SJCRH30 (cell line): ENCODE results near the gene GABRR2. TPM values are rescaled to one million over a fixed set of nuclear protein-coding genes. Genes with fewer than 3 reads are reported as not detected.

ENCODE experiments used
- DNase-seq, 2 experiments: peaks; one replicate each; pipeline ENCODE4 v3.0.0-alpha.2; 2015 to 2020
- H3K27ac ChIP-seq: fragments of 250-450 bp; sonication (Bioruptor Pico); 2 replicates; pipeline ENCODE4 v1.5.1; 2020; ENCODE audit warnings: mild to moderate bottlenecking, moderate library complexity
- H3K27me3 ChIP-seq: fragments of 250-450 bp; sonication (Bioruptor Pico); 2 replicates; pipeline ENCODE4 v1.5.1; 2020; ENCODE audit warnings: mild to moderate bottlenecking, moderate library complexity
- H3K36me3 ChIP-seq: fragments of 250-450 bp; sonication (Bioruptor Pico); 2 replicates; pipeline ENCODE4 v1.5.1; 2020; ENCODE audit warnings: mild to moderate bottlenecking, moderate library complexity
- H3K4me1 ChIP-seq: fragments of 250-450 bp; sonication (Bioruptor Pico); 2 replicates; pipeline ENCODE4 v1.5.1; 2020; ENCODE audit warnings: mild to moderate bottlenecking, moderate library complexity
- H3K4me3 ChIP-seq: fragments of 250-450 bp; sonication (Bioruptor Pico); 2 replicates; pipeline ENCODE4 v1.5.1; 2020; ENCODE audit warnings: mild to moderate bottlenecking, moderate library complexity
- H3K9me3 ChIP-seq: fragments of 250-450 bp; sonication (Bioruptor Pico); replicated peaks from 2 replicates; pipeline ENCODE4 v1.5.1; 2020; ENCODE audit warnings: mild to moderate bottlenecking, moderate library complexity
- total RNA-seq: library from RNA; depleted of rRNA; stranded (reverse); fragments of >200 nt; shearing (Covaris generic); gene quantifications from 2 replicates; pipeline ENCODE4 v1.2.3, GENCODE V29; 2014

GABRR2 gene
- total RNA-seq, 1 experiment from 2014 or later: 0.32 TPM

- Histone ChIP-seq H3K27ac (no peak overlapping the region), H3K27me3 (no peaks in the 10 kb centered on the region), H3K4me3 (no peak overlapping the region), H3K4me1 (peaks cover 12% of the 10 kb centered on the region), H3K9me3 (no peaks in the 10 kb centered on the region), H3K36me3 (no peaks in the 10 kb centered on the region)
- DNase-seq: no peak
Observed at GRCh38 chr6:89289710-89290109, 25.4 kb downstream of the GABRR2 start.

GRCh38 chr6:89287351-89288028 lies 27.6 kb downstream of the GABRR2 start:
- Histone ChIP-seq H3K4me1 (peaks cover 12% of the 10 kb centered on the region), H3K27ac (no peak overlapping the region), H3K9me3 (no peaks in the 10 kb centered on the region), H3K36me3 (no peaks in the 10 kb centered on the region), H3K27me3 (no peaks in the 10 kb centered on the region), H3K4me3 (no peak overlapping the region)
- DNase-seq: no peak

- Histone ChIP-seq H3K4me3 (no peak overlapping the region), H3K36me3 (no peaks in the 10 kb centered on the region), H3K4me1 (peaks cover 12% of the 10 kb centered on the region), H3K9me3 (no peaks in the 10 kb centered on the region), H3K27me3 (no peaks in the 10 kb centered on the region), H3K27ac (no peak overlapping the region)
- no peak for DNase-seq
Observed at GRCh38 chr6:89286516-89286915, 28.6 kb downstream of the GABRR2 start.

- no peaks in the 10 kb centered on the region for H3K9me3 ChIP-seq
- no peaks in the 10 kb centered on the region for H3K27me3 ChIP-seq
- H3K27ac ChIP-seq: no peak overlapping the region
- H3K4me1 ChIP-seq: peaks cover under 1% of the 10 kb centered on the region; the same call in 1 of the 2 replicates
- no peak for DNase-seq
- no peaks in the 10 kb centered on the region for H3K36me3 ChIP-seq
- no peak overlapping the region for H3K4me3 ChIP-seq
Observed at GRCh38 chr6:89284963-89285735, 29.9 kb downstream of the GABRR2 start.

GRCh38 chr6:89284081-89284480 lies 31.0 kb downstream of the GABRR2 start:
- Histone ChIP-seq H3K36me3 (no peaks in the 10 kb centered on the region), H3K9me3 (no peaks in the 10 kb centered on the region), H3K4me1 (no peaks in the 10 kb centered on the region), H3K4me3 (no peak overlapping the region), H3K27me3 (no peaks in the 10 kb centered on the region), H3K27ac (no peak overlapping the region)
- DNase-seq: no peak

- H3K27me3 ChIP-seq: no peaks in the 10 kb centered on the region
- no peaks in the 10 kb centered on the region for H3K4me1 ChIP-seq
- H3K36me3 ChIP-seq: no peaks in the 10 kb centered on the region
- no peak overlapping the region for H3K4me3 ChIP-seq
- H3K27ac ChIP-seq: no peak overlapping the region
- no peaks in the 10 kb centered on the region for H3K9me3 ChIP-seq
- DNase-seq: no peak
Observed at GRCh38 chr6:89282749-89283148, 32.4 kb downstream of the GABRR2 start.

GRCh38 chr6:89281779-89282246 lies 33.3 kb downstream of the GABRR2 start:
- Histone ChIP-seq H3K27me3 (no peaks in the 10 kb centered on the region), H3K9me3 (no peaks in the 10 kb centered on the region), H3K27ac (no peak overlapping the region), H3K4me1 (no peaks in the 10 kb centered on the region), H3K36me3 (no peaks in the 10 kb centered on the region), H3K4me3 (no peak overlapping the region)
- peak; percentile 38 to 63 for DNase-seq

GRCh38 chr6:89278956-89279355 lies 36.1 kb downstream of the GABRR2 start:
- no peak overlapping the region for H3K27ac ChIP-seq
- DNase-seq: no peak
- H3K4me3 ChIP-seq: no peak overlapping the region
- H3K36me3 ChIP-seq: no peaks in the 10 kb centered on the region
- H3K4me1 ChIP-seq: no peaks in the 10 kb centered on the region
- no peaks in the 10 kb centered on the region for H3K27me3 ChIP-seq
- H3K9me3 ChIP-seq: no peaks in the 10 kb centered on the region

- Histone ChIP-seq H3K27ac (no peak overlapping the region), H3K9me3 (no peaks in the 10 kb centered on the region), H3K4me3 (no peak overlapping the region), H3K36me3 (no peaks in the 10 kb centered on the region), H3K4me1 (no peaks in the 10 kb centered on the region), H3K27me3 (no peaks in the 10 kb centered on the region)
- DNase-seq: no peak
Observed at GRCh38 chr6:89275900-89276299, 39.2 kb downstream of the GABRR2 start.

GRCh38 chr6:89273816-89274215 lies 41.3 kb downstream of the GABRR2 start:
- no peak for DNase-seq
- no peaks in the 10 kb centered on the region for H3K27me3 ChIP-seq
- H3K27ac ChIP-seq: no peak overlapping the region
- H3K4me3 ChIP-seq: no peak overlapping the region
- H3K36me3 ChIP-seq: no peaks in the 10 kb centered on the region
- no peaks in the 10 kb centered on the region for H3K4me1 ChIP-seq
- H3K9me3 ChIP-seq: no peaks in the 10 kb centered on the region

GRCh38 chr6:89272596-89272995 lies 42.5 kb downstream of the GABRR2 start:
- Histone ChIP-seq H3K4me3 (no peak overlapping the region), H3K27me3 (no peaks in the 10 kb centered on the region), H3K4me1 (no peaks in the 10 kb centered on the region)

GRCh38 chr6:89270951-89271721 lies 44.0 kb downstream of the GABRR2 start:
- H3K36me3 ChIP-seq: no peaks in the 10 kb centered on the region
- H3K9me3 ChIP-seq: no peaks in the 10 kb centered on the region
- DNase-seq: no peak
- H3K4me1 ChIP-seq: no peaks in the 10 kb centered on the region
- H3K27me3 ChIP-seq: no peaks in the 10 kb centered on the region
- H3K4me3 ChIP-seq: no peak overlapping the region
- no peak overlapping the region for H3K27ac ChIP-seq

More at GRCh38 chr6:89272596-89272995, 42.5 kb downstream of the GABRR2 start:
- DNase-seq: no peak
- Histone ChIP-seq H3K36me3 (no peaks in the 10 kb centered on the region), H3K9me3 (no peaks in the 10 kb centered on the region), H3K27ac (no peak overlapping the region)

GRCh38 chr6:89269981-89270380 lies 45.1 kb downstream of the GABRR2 start:
- Histone ChIP-seq H3K27ac (no peak overlapping the region), H3K4me3 (no peak overlapping the region), H3K27me3 (no peaks in the 10 kb centered on the region), H3K4me1 (no peaks in the 10 kb centered on the region), H3K36me3 (no peaks in the 10 kb centered on the region), H3K9me3 (no peaks in the 10 kb centered on the region)
- DNase-seq: no peak

GRCh38 chr6:89269252-89269651 lies 45.8 kb downstream of the GABRR2 start:
- DNase-seq: no peak
- Histone ChIP-seq H3K27ac (no peak overlapping the region), H3K4me1 (no peaks in the 10 kb centered on the region), H3K36me3 (no peaks in the 10 kb centered on the region), H3K4me3 (no peak overlapping the region), H3K9me3 (no peaks in the 10 kb centered on the region), H3K27me3 (no peaks in the 10 kb centered on the region)

GRCh38 chr6:89268776-89269175 lies 46.3 kb downstream of the GABRR2 start:
- Histone ChIP-seq H3K4me3 (no peak overlapping the region), H3K27me3 (no peaks in the 10 kb centered on the region), H3K27ac (no peak overlapping the region), H3K36me3 (no peaks in the 10 kb centered on the region), H3K9me3 (no peaks in the 10 kb centered on the region), H3K4me1 (no peaks in the 10 kb centered on the region)
- no peak for DNase-seq
